ENCODE measurements around the gene CASZ1.
A peak's percentile ranks its signal among the peaks of the same experiment; 100 is the strongest.

DNA sequence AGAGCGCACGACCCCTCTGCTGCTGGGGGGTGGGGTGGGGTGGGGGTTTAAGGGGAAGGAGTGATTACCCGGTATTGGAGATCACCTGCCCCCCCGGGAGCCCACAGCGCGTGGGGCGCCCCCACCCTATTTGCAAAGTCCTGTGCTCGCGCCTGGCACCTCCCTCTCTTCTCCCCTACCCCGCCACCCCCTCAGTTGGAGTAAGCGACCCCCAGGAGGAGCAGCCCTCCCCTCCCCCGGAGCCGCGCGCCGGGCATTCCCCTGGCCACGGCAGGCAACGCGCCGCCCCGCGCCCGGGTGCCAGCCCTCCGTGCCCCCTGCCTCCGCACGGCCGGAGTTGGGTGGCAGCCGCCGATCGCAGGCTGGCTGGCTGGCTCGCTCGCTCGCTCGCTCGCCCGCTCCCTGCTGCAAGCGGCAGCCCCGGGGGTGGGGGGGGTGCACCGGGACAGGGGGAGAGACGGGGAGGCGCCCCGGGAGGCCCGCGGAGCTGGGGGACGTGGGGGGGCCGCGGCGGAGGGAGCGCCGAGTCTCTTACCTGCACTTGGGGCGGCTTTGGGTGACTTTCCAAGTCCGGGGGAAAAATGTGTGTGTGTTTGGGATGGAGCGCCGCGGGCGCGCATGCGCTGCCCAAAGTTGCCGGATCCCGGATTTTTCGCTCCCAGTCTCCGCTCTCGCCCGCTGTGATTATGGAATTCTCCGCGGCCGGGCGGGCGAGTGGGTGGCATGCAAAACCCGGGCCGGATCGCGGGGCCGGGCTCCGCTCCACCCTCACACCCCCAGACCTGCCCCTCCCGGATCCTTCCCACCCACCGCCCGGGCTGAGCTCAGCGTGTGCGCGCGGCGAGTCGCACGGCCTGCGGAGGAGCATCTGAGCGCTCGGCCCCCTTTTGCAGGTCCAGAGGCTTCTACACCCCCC, at the start of gene CASZ1:
- TF ChIP-seq, protein P1, sequence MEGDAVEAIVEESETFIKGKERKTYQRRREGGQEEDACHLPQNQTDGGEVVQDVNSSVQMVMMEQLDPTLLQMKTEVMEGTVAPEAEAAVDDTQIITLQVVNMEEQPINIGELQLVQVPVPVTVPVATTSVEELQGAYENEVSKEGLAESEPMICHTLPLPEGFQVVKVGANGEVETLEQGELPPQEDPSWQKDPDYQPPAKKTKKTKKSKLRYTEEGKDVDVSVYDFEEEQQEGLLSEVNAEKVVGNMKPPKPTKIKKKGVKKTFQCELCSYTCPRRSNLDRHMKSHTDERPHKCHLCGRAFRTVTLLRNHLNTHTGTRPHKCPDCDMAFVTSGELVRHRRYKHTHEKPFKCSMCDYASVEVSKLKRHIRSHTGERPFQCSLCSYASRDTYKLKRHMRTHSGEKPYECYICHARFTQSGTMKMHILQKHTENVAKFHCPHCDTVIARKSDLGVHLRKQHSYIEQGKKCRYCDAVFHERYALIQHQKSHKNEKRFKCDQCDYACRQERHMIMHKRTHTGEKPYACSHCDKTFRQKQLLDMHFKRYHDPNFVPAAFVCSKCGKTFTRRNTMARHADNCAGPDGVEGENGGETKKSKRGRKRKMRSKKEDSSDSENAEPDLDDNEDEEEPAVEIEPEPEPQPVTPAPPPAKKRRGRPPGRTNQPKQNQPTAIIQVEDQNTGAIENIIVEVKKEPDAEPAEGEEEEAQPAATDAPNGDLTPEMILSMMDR (IDR thresholded peaks at IDR 0.05): peak in 1 of 3 experiments; percentile 40
- TF ChIP-seq POLR2A (IDR thresholded peaks at IDR 0.05; ENCODE audit: low read depth) (peak; percentile 40), EP300 (IDR thresholded peaks at IDR 0.05) (no peak), POLR2AphosphoS5 (IDR thresholded peaks at IDR 0.05) (peak; percentile 74 to 80)
